ENCODE measurements around the gene PDE3B.
"Not testable (repeated sequence)": the region's sequence is repeated elsewhere in the genome, so short reads cannot be mapped to it uniquely, and the experiment has no call there.

Gene PDE3B

DNA sequence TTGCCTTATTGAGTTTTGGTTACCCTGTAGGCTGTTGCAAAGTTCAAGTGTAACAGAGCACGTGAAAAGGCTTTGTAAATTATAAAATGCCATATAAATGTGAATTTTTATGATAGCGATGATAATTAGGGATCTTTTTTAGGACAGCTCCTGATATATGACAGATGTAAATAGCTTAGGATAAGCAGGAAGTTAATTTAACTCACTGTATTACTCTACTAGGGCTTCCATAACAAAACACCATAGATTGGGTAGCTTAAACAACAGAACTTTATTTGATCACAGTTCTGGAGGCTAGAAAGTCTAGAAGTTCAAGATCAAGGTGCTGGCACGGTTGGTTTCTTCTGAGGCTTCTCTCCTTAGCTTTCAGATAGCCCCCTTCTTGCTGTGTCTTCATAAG, 17.0 kb upstream of the PDE3B start:
- TF ChIP-seq, protein P1, sequence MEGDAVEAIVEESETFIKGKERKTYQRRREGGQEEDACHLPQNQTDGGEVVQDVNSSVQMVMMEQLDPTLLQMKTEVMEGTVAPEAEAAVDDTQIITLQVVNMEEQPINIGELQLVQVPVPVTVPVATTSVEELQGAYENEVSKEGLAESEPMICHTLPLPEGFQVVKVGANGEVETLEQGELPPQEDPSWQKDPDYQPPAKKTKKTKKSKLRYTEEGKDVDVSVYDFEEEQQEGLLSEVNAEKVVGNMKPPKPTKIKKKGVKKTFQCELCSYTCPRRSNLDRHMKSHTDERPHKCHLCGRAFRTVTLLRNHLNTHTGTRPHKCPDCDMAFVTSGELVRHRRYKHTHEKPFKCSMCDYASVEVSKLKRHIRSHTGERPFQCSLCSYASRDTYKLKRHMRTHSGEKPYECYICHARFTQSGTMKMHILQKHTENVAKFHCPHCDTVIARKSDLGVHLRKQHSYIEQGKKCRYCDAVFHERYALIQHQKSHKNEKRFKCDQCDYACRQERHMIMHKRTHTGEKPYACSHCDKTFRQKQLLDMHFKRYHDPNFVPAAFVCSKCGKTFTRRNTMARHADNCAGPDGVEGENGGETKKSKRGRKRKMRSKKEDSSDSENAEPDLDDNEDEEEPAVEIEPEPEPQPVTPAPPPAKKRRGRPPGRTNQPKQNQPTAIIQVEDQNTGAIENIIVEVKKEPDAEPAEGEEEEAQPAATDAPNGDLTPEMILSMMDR (IDR thresholded peaks at IDR 0.05; ENCODE audit: extremely low read depth, missing control alignments): no peak
- DNase-seq (ENCODE audit: low spot score): no peak

DNA sequence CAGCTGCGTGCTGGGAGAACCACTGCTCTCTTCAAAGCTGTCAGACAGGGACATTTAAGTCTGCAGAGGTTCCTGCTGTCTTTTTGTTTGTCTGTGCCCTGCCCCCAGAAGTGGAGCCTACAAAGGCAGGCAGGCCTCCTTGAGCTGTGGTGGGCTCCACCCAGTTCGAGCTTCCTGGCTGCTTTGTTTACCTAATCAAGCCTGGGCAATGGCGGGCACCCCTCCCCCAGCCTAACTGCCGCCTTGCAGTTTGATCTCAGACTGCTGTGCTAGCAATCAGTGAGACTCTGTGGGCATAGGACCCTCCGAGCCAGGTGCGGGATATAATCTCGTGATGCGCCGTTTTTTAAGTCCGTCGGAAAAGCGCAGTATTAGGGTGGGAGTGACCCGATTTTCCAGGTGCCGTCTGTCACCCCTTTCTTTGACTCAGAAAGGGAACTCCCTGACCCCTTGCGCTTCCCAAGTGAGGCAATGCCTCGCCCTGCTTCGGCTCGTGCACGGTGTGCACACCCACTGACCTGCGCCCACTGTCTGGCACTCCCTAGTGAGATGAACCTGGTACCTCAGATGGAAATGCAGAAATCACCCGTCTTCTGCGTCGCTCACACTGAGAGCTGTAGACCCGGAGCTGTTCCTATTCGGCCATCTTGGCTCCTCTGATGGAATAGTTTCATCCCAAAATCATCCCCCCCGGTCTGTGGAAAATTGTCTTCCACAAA, 9.9 kb upstream of the PDE3B start:
- DNase-seq (ENCODE audit: low spot score): not testable (repeated sequence)

DNA sequence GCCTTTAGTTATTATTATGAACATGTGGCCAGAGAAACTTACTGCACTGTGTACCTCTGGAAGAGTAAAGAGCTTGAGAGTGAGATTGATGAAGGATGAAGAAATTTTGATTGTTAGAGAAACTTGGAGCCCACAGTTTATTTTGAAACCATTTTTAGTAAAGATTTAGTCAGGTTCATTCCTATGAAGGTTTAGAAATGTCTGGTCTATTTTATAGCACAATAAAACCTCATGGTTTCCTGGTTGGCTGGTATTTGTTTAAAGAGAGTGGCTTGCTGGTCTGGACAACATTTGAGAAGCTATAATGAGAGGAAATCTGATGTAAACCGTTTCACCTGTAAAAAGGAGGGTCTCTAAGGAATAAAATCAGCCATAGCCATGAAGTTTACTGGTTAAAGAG, 8.8 kb upstream of the PDE3B start:
- TF ChIP-seq, protein P1 (IDR thresholded peaks at IDR 0.05; ENCODE audit: extremely low read depth, missing control alignments): no peak
- no peak for DNase-seq (ENCODE audit: low spot score)

DNA sequence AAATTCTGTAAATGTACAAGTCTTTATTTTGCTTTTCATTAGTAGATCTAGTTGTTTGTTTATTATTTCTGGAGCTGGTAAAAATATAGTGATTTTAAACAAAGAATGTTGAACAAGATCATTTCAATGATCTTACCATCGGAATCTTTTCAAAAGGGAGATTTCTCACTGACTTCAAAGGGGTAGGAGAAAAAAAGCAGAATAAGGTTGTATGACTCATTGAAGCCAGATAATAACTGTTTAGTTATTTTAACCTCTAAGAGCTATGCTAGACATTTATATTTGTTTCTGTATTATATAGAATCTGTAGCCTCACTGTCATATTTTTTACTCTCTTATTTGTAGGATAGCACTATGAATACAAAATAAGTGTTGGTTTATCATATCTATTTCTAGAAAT, 8.1 kb upstream of the PDE3B start:
- DNase-seq (ENCODE audit: low spot score): no peak
- TF ChIP-seq, protein P1 (IDR thresholded peaks at IDR 0.05; ENCODE audit: extremely low read depth, missing control alignments): no peak

DNA sequence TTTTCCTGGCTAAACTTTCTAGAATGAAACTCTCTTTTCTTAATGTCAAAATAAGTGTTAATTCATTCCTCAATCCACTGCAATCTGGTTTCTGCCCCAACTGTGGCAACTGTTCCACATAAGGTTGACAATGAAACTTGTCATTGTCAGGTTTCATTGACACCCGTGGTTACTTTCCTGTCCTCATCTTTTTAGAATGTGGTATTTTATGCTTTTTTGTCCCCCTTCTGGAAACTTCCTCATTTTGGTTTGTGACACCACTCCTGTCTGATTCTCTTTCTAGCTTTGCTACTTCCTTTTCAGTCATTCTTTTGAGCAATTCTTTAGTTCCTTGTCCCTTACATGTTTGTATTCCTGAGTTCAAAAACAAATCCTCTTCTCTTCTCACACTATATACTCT, 7.5 kb upstream of the PDE3B start:
- TF ChIP-seq, protein P1 (IDR thresholded peaks at IDR 0.05; ENCODE audit: extremely low read depth, missing control alignments): no peak
- DNase-seq (ENCODE audit: low spot score): no peak

DNA sequence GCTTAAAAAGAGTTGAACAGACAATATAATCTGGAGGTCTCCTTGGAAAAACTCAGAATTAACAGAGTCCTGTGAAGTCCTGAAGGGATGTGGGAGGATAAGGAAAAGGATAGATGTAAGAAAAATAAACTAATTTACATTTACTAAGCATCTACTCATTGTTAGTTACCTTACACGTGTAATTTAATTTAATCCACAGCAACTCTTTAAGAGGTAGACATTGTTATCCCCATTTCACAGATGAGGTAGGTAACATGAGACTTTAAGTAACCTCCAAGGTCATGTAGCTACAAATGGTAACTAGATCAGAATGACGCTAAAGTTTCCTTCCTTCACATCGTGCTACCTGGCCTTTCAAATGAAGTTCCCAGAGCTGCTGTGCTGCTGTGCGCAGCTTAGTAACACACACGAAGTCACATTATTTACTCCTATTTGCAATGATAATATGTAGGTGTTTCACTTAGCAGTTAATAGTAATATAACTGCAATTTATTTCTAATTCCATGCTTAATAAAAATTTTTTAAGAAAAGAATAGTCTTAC, 5.7 kb upstream of the PDE3B start:
- no peak for DNase-seq (ENCODE audit: low spot score)
- TF ChIP-seq, protein P1 (IDR thresholded peaks at IDR 0.05; ENCODE audit: extremely low read depth, missing control alignments): no peak

DNA sequence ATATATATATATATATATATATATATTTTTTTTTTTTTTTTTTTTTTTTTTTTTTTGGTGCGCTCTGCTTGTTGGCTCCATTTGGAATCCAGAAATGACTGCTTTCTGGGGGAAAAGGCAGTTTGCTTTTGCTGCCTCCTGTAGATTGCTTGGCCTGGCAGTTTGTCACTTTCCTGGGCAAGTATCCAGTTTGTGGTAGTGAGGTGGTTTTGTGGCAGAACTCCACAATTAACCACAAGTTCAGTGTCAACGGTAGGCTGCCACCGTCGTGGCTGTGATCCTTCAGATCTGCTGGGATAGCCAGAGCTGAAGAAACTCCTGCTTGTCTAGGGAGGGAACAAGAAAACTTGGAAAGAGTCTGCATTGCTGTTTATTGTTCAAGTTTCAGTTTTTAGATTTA, 5.0 kb upstream of the PDE3B start:
- no peak for DNase-seq (ENCODE audit: low spot score)
- TF ChIP-seq, protein P1 (IDR thresholded peaks at IDR 0.05; ENCODE audit: extremely low read depth, missing control alignments): no peak

DNA sequence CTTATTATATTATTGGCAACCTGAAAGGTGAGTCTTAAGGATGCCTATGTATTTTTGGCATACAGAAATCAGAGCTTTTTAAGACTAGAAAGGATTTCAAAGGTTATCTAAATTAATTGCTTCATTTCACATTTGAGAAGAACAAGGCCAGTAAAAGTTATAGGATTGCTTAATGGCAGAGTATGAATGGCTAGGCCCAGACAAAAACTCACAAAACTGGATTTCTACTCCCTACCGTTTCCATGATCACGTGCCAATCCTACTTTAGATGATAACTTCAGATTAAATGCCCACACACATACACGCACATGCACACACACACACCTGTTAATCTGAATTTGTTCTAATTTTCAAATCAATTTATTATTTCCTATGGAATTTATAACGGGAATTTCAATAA, 1.8 kb upstream of the PDE3B start:
- no peak for DNase-seq (ENCODE audit: low spot score)
- TF ChIP-seq, protein P1 (IDR thresholded peaks at IDR 0.05; ENCODE audit: extremely low read depth, missing control alignments): no peak
